ENCODE results near the gene DNAJB13. TPM values are rescaled to one million over a fixed set of nuclear protein-coding genes. Genes with fewer than 3 reads are reported as not detected.
A peak's percentile ranks its signal among the peaks of the same experiment; 100 is the strongest.

Gene DNAJB13
- total and polyA plus RNA-seq, 10 of the 15 experiments (the other 5 are each of a cell fraction or from before 2014, with no cell fraction given): 0.07 to 0.76 (median 0.15) TPM; not detected in 7

- TF ChIP-seq BMI1 (IDR thresholded peaks at IDR 0.05; ENCODE audit: borderline replicate concordance): no peak
- TF ChIP-seq E4F1 (IDR thresholded peaks at IDR 0.05; ENCODE audit: borderline replicate concordance, partially characterized antibody): peak; percentile 41
- TF ChIP-seq ZNF217 (IDR thresholded peaks at IDR 0.05): no peak
- TF ChIP-seq MTA2 (IDR thresholded peaks at IDR 0.05; ENCODE audit: low read depth): peak; percentile 65
Observed at GRCh38 chr11:73982990-73983740, 32.3 kb downstream of the DNAJB13 start (continued).

GRCh38 chr11:73983741-73984538, 33.1 kb downstream of the DNAJB13 start:
- DNase-seq (ENCODE audit: low read depth, low spot score) (no peak), ATAC-seq (no peak), FAIRE-seq (no peak)
- H4K20me1 ChIP-seq (ENCODE audit: control insufficient read depth, insufficient read depth): no peaks in the 10 kb centered on the region
- WGBS (ENCODE audit: insufficient coverage, insufficient replicate concordance, low lambda C conversion rate, missing lambda C conversion rate): 63% methylated on average over 18 of the region's 18 CpGs
- H3K4me2 ChIP-seq (ENCODE audit: control insufficient read depth, insufficient read depth): peak overlapping the region; percentile 99
- BruUV-seq (replicated peaks): TSS peak; percentile 93
- no peaks in the 10 kb centered on the region for H3K9me3 ChIP-seq (replicated peaks; ENCODE audit: control insufficient read depth, insufficient read depth, low read length)
- ChIA-PET RAD21 (ENCODE audit: unreplicated experiment) (interaction anchor here (4.9 kb wide), 1 partner anchor 8 kb away, joined by 47 read pairs; no protein-coding TSS in a partner anchor), CTCF (no interaction called here), POLR2A (interaction anchor here (1.5 kb wide), 1 partner anchor 11 kb away, joined by 3 read pairs; no protein-coding TSS in a partner anchor), SMC1A (ENCODE audit: uncharacterized antibody, unreplicated experiment) (interaction anchor here (0.6 to 5.5 kb wide), 5 partner anchors 7 to 129 kb away, joined by 3 to 49 read pairs (median 6); no protein-coding TSS in a partner anchor)
- peak overlapping the region; percentile 84 for H2AFZ ChIP-seq (ENCODE audit: control insufficient read depth, low read depth, low read length)
- no peaks in the 10 kb centered on the region for H3K27me3 ChIP-seq (replicated peaks in 1 of 2; ENCODE audit: control insufficient read depth in 2 of 2, insufficient read depth in 2 of 2, low read length in 1 of 2)
- H3K9ac ChIP-seq (ENCODE audit: control insufficient read depth, insufficient read depth, low read length): peak overlapping the region; percentile 85
- 0 out of 2 replicates have a peak, but pooled peaks have one; percentile 23 for TF ChIP-seq STAT1 (conservative IDR thresholded peaks at IDR 0.05)
- TF ChIP-seq USF1 (IDR thresholded peaks at IDR 0.05; ENCODE audit: borderline replicate concordance, extremely low read length, insufficient read depth, low read depth, low read length): no peak
- peak; percentile 66; the same call in 1 of the 2 replicates for TF ChIP-seq SPI1 (IDR thresholded peaks at IDR 0.05; ENCODE audit: borderline replicate concordance, insufficient read depth, low read depth, low read length)
- TF ChIP-seq MLLT1 (IDR thresholded peaks at IDR 0.05): peak; percentile 88
- H3K27ac ChIP-seq (ENCODE audit: control insufficient read depth, insufficient read depth): peak overlapping the region; percentile 85
- H3K4me3 ChIP-seq: peak overlapping the region; percentile 79
- peaks cover 29% of the 10 kb centered on the region for H3K4me1 ChIP-seq (ENCODE audit: control insufficient read depth, insufficient read depth, low read length)
- H3K79me2 ChIP-seq (ENCODE audit: control insufficient read depth, insufficient read depth, low read length): peaks cover 38% of the 10 kb centered on the region
- intact Hi-C loops (cut with micrococcal nuclease; ENCODE audit: unreplicated experiment): loop anchor here (5.0 kb wide), 2 partner anchors 38 to 188 kb away; partner anchors contain the start of genes C2CD3 and PPME1
- H3K36me3 ChIP-seq (ENCODE audit: control insufficient read depth in 2 of 2, insufficient read depth in 2 of 2, low read length in 1 of 2): no peaks in the 10 kb centered on the region
- in situ Hi-C loops (cut with MboI): no loop called here

Measured in GM12878 (cell line).